Right lobe of liver (tissue), 6 donors: ENCODE data around the gene RASGRP4. TPM values are rescaled to one million over a fixed set of nuclear protein-coding genes. Genes with fewer than 3 reads are reported as not detected.

Source experiments
- ATAC-seq, 4 donors: fragments of 200-7000 bp; cut with Tn5 transposase; one replicate each; pipeline ENCODE4 v1.9.1; 2020; ENCODE audit warnings: mild to moderate bottlenecking in 4 of 4, moderate library complexity in 4 of 4
- DNase-seq, 3 donors: peaks; one replicate each; pipeline ENCODE4 v3.0.0-alpha.2; 2020
- H3K27ac ChIP-seq, 3 donors: fragments of 200-600 bp; one replicate each; pipeline ENCODE4 v1.8.0; 2022
- H3K27me3 ChIP-seq, 2 donors: fragments of 200-600 bp; one replicate each; pipeline ENCODE4 v1.8.0; 2022
- H3K36me3 ChIP-seq, 4 donors: fragments of 200-600 bp; sonication (generic) in 1 of 4; one replicate each; pipeline versions ENCODE4 v1.5.1 to v1.8.0; 2017 to 2022; ENCODE audit warnings: control low read depth in 1 of 4
- H3K4me1 ChIP-seq, 4 donors: fragments of 200-600 bp; sonication (generic) in 1 of 4; one replicate each; pipeline versions ENCODE4 v1.5.1 to v1.8.0; 2017 to 2022; ENCODE audit warnings: control low read depth in 1 of 4
- H3K4me3 ChIP-seq, 3 donors: fragments of 200-600 bp; one replicate each; pipeline ENCODE4 v1.8.0; 2022
- H3K9me3 ChIP-seq, 4 donors: fragments of 200-600 bp; sonication (generic) in 1 of 4; one replicate each; pipeline versions ENCODE4 v1.5.1 to v1.8.0; 2017 to 2022; ENCODE audit warnings: control low read depth in 1 of 4
- POLR2A ChIP-seq: fragments of 450-650 bp; IDR thresholded peaks from one replicate; pipeline ENCODE4 v1.6.1; 2017; ENCODE audit warnings: antibody characterized with exemption, mild to moderate bottlenecking
- WGBS: methylation state at CpG from one replicate; pipeline ENCODE4 v1.1.6; 2018; ENCODE audit warnings: low coverage, low lambda C conversion rate; ENCODE audit not compliant: insufficient coverage; ENCODE audit errors: missing lambda C conversion rate; 5-methylcytosine and 5-hydroxymethylcytosine counted together
- intact Hi-C, 2 donors: fragments of 100-400 bp; cut with DNase I; formaldehyde crosslinking; loops; one replicate each; pipeline versions ENCODE4 v1.11.2 to v1.14.1; 2022
- total RNA-seq, 6 experiments: library from RNA; depleted of rRNA in 2 of 6; stranded (reverse); fragments of >200 nt in 2 of 6; fragmentation: NEBNext Ultra II Directional in 3 of 6; extraction: Animal tissue kit (Norgen Biotek cat#: 25700) in 3 of 6; gene quantifications; one replicate each; pipeline versions ENCODE4 v1.1.0 to v1.2.4, GENCODE V29; 2016 to 2023
- TF ChIP-seq, protein P1 (sequence below), 4 donors: fragments of 200-600 bp in 3 of 4; fragments of 450-650 bp in 1 of 4; IDR thresholded peaks; one replicate each; pipeline versions ENCODE4 v1.5.1 to v1.8.0; 2016 to 2022; ENCODE audit warnings: antibody characterized with exemption in 4 of 4, mild to moderate bottlenecking in 2 of 4
- donor health status: DM: no; HTN: yes; CAD: no.
- donor health status: DM: no; HTN: no; CAD: no.
- donor health status: DM: no; HTN: no; CAD: no.
- donor health status: DM: no; HTN: yes; CAD: no.
- donor health status: DM: no; HTN: yes; CAD: no.

The RASGRP4 gene
- total RNA-seq, 6 experiments from 2014 or later: 0.77 to 1.5 (median 0.93) TPM

DNA sequence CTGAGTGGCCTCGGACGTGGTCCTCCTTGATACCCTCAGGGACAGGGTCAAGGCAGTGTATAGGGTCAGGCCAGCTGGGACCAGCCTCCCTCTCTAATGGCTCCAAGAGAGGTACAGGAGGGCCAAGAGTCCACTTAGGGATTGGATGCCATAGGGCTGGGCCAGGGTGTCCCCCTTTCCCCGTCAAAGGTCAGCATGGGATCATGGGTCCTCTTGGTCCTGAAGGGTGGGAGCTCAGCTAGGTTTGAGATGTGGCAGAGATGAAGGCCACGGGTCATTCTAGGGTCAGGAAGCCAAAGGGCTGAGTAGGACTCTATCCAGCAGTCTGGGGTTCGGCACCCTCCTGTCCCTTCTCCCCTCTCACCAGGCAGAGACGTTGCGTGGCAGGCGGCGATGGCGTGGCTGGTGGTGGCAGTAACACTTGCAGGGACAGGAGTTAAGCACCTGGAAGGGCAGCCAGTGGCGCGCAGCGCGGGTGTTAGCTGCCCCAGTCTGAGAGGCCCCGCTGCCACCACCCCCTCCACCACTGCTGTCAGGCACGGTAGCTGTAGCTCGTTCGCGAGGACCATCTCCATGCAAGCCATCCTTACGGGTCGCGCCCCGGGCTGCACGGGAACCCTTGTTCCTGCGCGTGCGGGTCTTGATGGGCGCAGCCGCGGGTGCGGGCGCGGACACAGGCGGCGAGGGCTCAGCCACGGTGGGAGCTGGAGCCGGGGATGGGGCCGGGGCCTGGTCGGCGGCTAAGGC, 40.8 kb downstream of the RASGRP4 start:
- Histone ChIP-seq H3K27ac (no peak overlapping the region), H3K9me3 (no peaks in the 10 kb centered on the region), H3K27me3 (no peaks in the 10 kb centered on the region), H3K4me1 (peaks cover 0 to 9% (median 0%) of the 10 kb centered on the region in 4 donors), H3K36me3 (peaks cover 0 to 33% (median 18%) of the 10 kb centered on the region in 4 donors), H3K4me3 (no peak overlapping the region)
- WGBS: 49% methylated on average over 6 of the region's 40 CpGs
- ATAC-seq: no peak
- TF ChIP-seq POLR2A: no peak
- TF ChIP-seq, protein P1, sequence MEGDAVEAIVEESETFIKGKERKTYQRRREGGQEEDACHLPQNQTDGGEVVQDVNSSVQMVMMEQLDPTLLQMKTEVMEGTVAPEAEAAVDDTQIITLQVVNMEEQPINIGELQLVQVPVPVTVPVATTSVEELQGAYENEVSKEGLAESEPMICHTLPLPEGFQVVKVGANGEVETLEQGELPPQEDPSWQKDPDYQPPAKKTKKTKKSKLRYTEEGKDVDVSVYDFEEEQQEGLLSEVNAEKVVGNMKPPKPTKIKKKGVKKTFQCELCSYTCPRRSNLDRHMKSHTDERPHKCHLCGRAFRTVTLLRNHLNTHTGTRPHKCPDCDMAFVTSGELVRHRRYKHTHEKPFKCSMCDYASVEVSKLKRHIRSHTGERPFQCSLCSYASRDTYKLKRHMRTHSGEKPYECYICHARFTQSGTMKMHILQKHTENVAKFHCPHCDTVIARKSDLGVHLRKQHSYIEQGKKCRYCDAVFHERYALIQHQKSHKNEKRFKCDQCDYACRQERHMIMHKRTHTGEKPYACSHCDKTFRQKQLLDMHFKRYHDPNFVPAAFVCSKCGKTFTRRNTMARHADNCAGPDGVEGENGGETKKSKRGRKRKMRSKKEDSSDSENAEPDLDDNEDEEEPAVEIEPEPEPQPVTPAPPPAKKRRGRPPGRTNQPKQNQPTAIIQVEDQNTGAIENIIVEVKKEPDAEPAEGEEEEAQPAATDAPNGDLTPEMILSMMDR (IDR thresholded peaks at IDR 0.05): no peak
- DNase-seq: no peak
- intact Hi-C loops: no loop called here

GRCh38 chr19:38384209-38385027, 41.6 kb downstream of the RASGRP4 start:
- ATAC-seq (no peak), DNase-seq (no peak)
- TF ChIP-seq, protein P1 (IDR thresholded peaks at IDR 0.05): peak in 1 of 4 donors; percentile 11
- no peak for TF ChIP-seq POLR2A
- Histone ChIP-seq H3K36me3 (peaks cover 0 to 38% (median 18%) of the 10 kb centered on the region in 4 donors), H3K27ac (no peak overlapping the region), H3K27me3 (no peaks in the 10 kb centered on the region), H3K9me3 (no peaks in the 10 kb centered on the region), H3K4me1 (peaks cover 0 to 9% (median 0%) of the 10 kb centered on the region in 4 donors), H3K4me3 (no peak overlapping the region)
- intact Hi-C loops: no loop called here
- 80% methylated on average over 2 of the region's 10 CpGs for WGBS

- DNase-seq (no peak), ATAC-seq (no peak)
- H3K4me3 ChIP-seq: no peak overlapping the region
- H3K4me1 ChIP-seq: peaks cover 0 to 9% (median 0%) of the 10 kb centered on the region in 4 donors
- H3K9me3 ChIP-seq: no peaks in the 10 kb centered on the region
- H3K27ac ChIP-seq: no peak overlapping the region
- intact Hi-C loops: no loop called here
- no peak for TF ChIP-seq POLR2A
- TF ChIP-seq, protein P1 (IDR thresholded peaks at IDR 0.05): no peak
- 100% methylated on average over 1 of the region's 2 CpGs for WGBS
- peaks cover 0 to 45% (median 21%) of the 10 kb centered on the region in 4 donors for H3K36me3 ChIP-seq
- H3K27me3 ChIP-seq: no peaks in the 10 kb centered on the region
Measured at GRCh38 chr19:38383743-38384142, 42.3 kb downstream of the RASGRP4 start.

GRCh38 chr19:38383184-38383583, 42.8 kb downstream of the RASGRP4 start:
- TF ChIP-seq, protein P1 (IDR thresholded peaks at IDR 0.05): no peak
- TF ChIP-seq POLR2A: no peak
- no peaks in the 10 kb centered on the region for H3K27me3 ChIP-seq
- ATAC-seq (no peak), DNase-seq (no peak)
- 76% methylated on average over 3 of the region's 10 CpGs for WGBS
- peaks cover 0 to 9% (median 0%) of the 10 kb centered on the region in 4 donors for H3K4me1 ChIP-seq
- H3K4me3 ChIP-seq: no peak overlapping the region
- no peak overlapping the region for H3K27ac ChIP-seq
- intact Hi-C loops: no loop called here
- H3K36me3 ChIP-seq: peaks cover 0 to 48% (median 21%) of the 10 kb centered on the region in 4 donors
- H3K9me3 ChIP-seq: no peaks in the 10 kb centered on the region
